ENCODE measurements around the gene EFNA4. TPM values are rescaled to one million over a fixed set of nuclear protein-coding genes. Genes with fewer than 3 reads are reported as not detected.

EFNA4 gene
- total RNA-seq, 2 donors from 2014 or later, result 3.4 to 4.0 TPM

GRCh38 chr1:155064832-155065429 lies 1.4 kb downstream of the EFNA4 start:
- peak overlapping the region; percentile 2 for H3K27ac Mint-ChIP-seq
- no peak for ATAC-seq (replicated peaks in 1 of 2)
- peaks cover 1 to 2% of the 10 kb centered on the region in 2 donors for H3K36me3 Mint-ChIP-seq (ENCODE audit: insufficient read depth in 2 of 2)
- peak overlapping the region; percentile 80 to 87 for H3K4me3 Mint-ChIP-seq
- H3K4me1 Mint-ChIP-seq (ENCODE audit: low read depth), result peaks cover 37% of the 10 kb centered on the region
- H3K27me3 Mint-ChIP-seq (ENCODE audit: low read depth), result no peaks in the 10 kb centered on the region
- DNase-seq, result no peak
- no peaks in the 10 kb centered on the region for H3K9me3 Mint-ChIP-seq

GRCh38 chr1:155066777-155067176 lies 3.2 kb downstream of the EFNA4 start:
- peaks cover 32% of the 10 kb centered on the region for H3K4me1 Mint-ChIP-seq (ENCODE audit: low read depth)
- DNase-seq, result no peak
- no peak overlapping the region for H3K27ac Mint-ChIP-seq
- H3K9me3 Mint-ChIP-seq, result no peaks in the 10 kb centered on the region
- ATAC-seq (replicated peaks in 1 of 2), result no peak
- H3K36me3 Mint-ChIP-seq (ENCODE audit: insufficient read depth in 2 of 2), result peaks cover 1 to 2% of the 10 kb centered on the region in 2 donors
- H3K27me3 Mint-ChIP-seq (ENCODE audit: low read depth), result no peaks in the 10 kb centered on the region
- H3K4me3 Mint-ChIP-seq, result no peak overlapping the region

GRCh38 chr1:155068599-155068998 lies 5.1 kb downstream of the EFNA4 start:
- ATAC-seq (replicated peaks in 1 of 2) (no peak), DNase-seq (no peak)
- H3K4me1 Mint-ChIP-seq (ENCODE audit: low read depth), result peaks cover 24% of the 10 kb centered on the region
- H3K27me3 Mint-ChIP-seq (ENCODE audit: low read depth), result no peaks in the 10 kb centered on the region
- H3K4me3 Mint-ChIP-seq, result no peak overlapping the region
- H3K36me3 Mint-ChIP-seq (ENCODE audit: insufficient read depth in 2 of 2), result peaks cover 1 to 2% of the 10 kb centered on the region in 2 donors
- no peaks in the 10 kb centered on the region for H3K9me3 Mint-ChIP-seq
- H3K27ac Mint-ChIP-seq, result no peak overlapping the region

- ATAC-seq (replicated peaks in 1 of 2), result no peak
- H3K36me3 Mint-ChIP-seq (ENCODE audit: insufficient read depth in 2 of 2), result peaks cover 0 to 1% of the 10 kb centered on the region in 2 donors
- no peak overlapping the region for H3K27ac Mint-ChIP-seq
- no peak for DNase-seq
- no peak overlapping the region for H3K4me3 Mint-ChIP-seq
- H3K27me3 Mint-ChIP-seq (ENCODE audit: low read depth), result no peaks in the 10 kb centered on the region
- no peaks in the 10 kb centered on the region for H3K9me3 Mint-ChIP-seq
- peaks cover 23% of the 10 kb centered on the region for H3K4me1 Mint-ChIP-seq (ENCODE audit: low read depth)
These were observed 6.1 kb downstream of the EFNA4 start for GRCh38 chr1:155069551-155070157.

- no peaks in the 10 kb centered on the region for H3K27me3 Mint-ChIP-seq (ENCODE audit: low read depth)
- H3K27ac Mint-ChIP-seq, result no peak overlapping the region
- no peaks in the 10 kb centered on the region for H3K9me3 Mint-ChIP-seq
- peak overlapping the region; percentile 28 to 62 for H3K4me3 Mint-ChIP-seq
- peaks cover 0 to 1% of the 10 kb centered on the region in 2 donors for H3K36me3 Mint-ChIP-seq (ENCODE audit: insufficient read depth in 2 of 2)
- DNase-seq (no peak), ATAC-seq (replicated peaks in 1 of 2) (no peak)
- H3K4me1 Mint-ChIP-seq (ENCODE audit: low read depth), result peaks cover 19% of the 10 kb centered on the region
These were observed 6.7 kb downstream of the EFNA4 start for GRCh38 chr1:155070158-155070621.

- ATAC-seq (replicated peaks in 1 of 2) (peak; percentile 96 to 97), DNase-seq (peak; percentile 80 to 88)
- Mint-ChIP-seq H3K4me3 (peak overlapping the region; percentile 28 to 62), H3K36me3 (ENCODE audit: insufficient read depth in 2 of 2) (peaks cover 0 to 1% of the 10 kb centered on the region in 2 donors), H3K9me3 (no peaks in the 10 kb centered on the region), H3K27ac (no peak overlapping the region), H3K27me3 (ENCODE audit: low read depth) (no peaks in the 10 kb centered on the region), H3K4me1 (ENCODE audit: low read depth) (peaks cover 19% of the 10 kb centered on the region)
These were observed 7.4 kb downstream of the EFNA4 start for GRCh38 chr1:155070721-155071569.

GRCh38 chr1:155071701-155072100 lies 8.2 kb downstream of the EFNA4 start:
- Mint-ChIP-seq H3K36me3 (ENCODE audit: insufficient read depth in 2 of 2) (peaks cover 0 to 1% of the 10 kb centered on the region in 2 donors), H3K27ac (no peak overlapping the region), H3K27me3 (ENCODE audit: low read depth) (no peaks in the 10 kb centered on the region), H3K4me1 (ENCODE audit: low read depth) (peaks cover 15% of the 10 kb centered on the region), H3K4me3 (peak overlapping the region; percentile 28 to 45), H3K9me3 (no peaks in the 10 kb centered on the region)
- ATAC-seq (replicated peaks in 1 of 2) (no peak), DNase-seq (no peak)

- Mint-ChIP-seq H3K4me1 (ENCODE audit: low read depth) (peaks cover 15% of the 10 kb centered on the region), H3K27ac (no peak overlapping the region), H3K4me3 (no peak overlapping the region), H3K27me3 (ENCODE audit: low read depth) (no peaks in the 10 kb centered on the region), H3K36me3 (ENCODE audit: insufficient read depth in 2 of 2) (peaks cover 0 to 1% of the 10 kb centered on the region in 2 donors), H3K9me3 (no peaks in the 10 kb centered on the region)
- ATAC-seq (replicated peaks in 1 of 2) (no peak), DNase-seq (no peak)
These were observed 9.2 kb downstream of the EFNA4 start for GRCh38 chr1:155072531-155073289.

- ATAC-seq (replicated peaks in 1 of 2), result peak; percentile 18 to 31
- Mint-ChIP-seq H3K4me1 (ENCODE audit: low read depth) (peaks cover 15% of the 10 kb centered on the region), H3K9me3 (no peaks in the 10 kb centered on the region), H3K27me3 (ENCODE audit: low read depth) (no peaks in the 10 kb centered on the region), H3K36me3 (ENCODE audit: insufficient read depth in 2 of 2) (peaks cover 0 to 1% of the 10 kb centered on the region in 2 donors), H3K27ac (no peak overlapping the region), H3K4me3 (no peak overlapping the region)
- DNase-seq, result no peak
These were observed 10.1 kb downstream of the EFNA4 start for GRCh38 chr1:155073377-155074242.

- Mint-ChIP-seq H3K36me3 (ENCODE audit: insufficient read depth in 2 of 2) (no peaks in the 10 kb centered on the region), H3K4me3 (no peak overlapping the region), H3K27me3 (ENCODE audit: low read depth) (peaks cover 9% of the 10 kb centered on the region), H3K9me3 (no peaks in the 10 kb centered on the region), H3K27ac (no peak overlapping the region), H3K4me1 (ENCODE audit: low read depth) (peaks cover 21% of the 10 kb centered on the region)
- ATAC-seq (replicated peaks in 1 of 2), result no peak
- no peak for DNase-seq
These were observed 12.0 kb downstream of the EFNA4 start for GRCh38 chr1:155075535-155075934.

GRCh38 chr1:155076371-155076770 lies 12.8 kb downstream of the EFNA4 start:
- peaks cover 13% of the 10 kb centered on the region for H3K27me3 Mint-ChIP-seq (ENCODE audit: low read depth)
- peaks cover 25% of the 10 kb centered on the region for H3K4me1 Mint-ChIP-seq (ENCODE audit: low read depth)
- peaks cover 0 to under 1% of the 10 kb centered on the region in 2 donors for H3K36me3 Mint-ChIP-seq (ENCODE audit: insufficient read depth in 2 of 2)
- DNase-seq (no peak), ATAC-seq (replicated peaks in 1 of 2) (no peak)
- no peaks in the 10 kb centered on the region for H3K9me3 Mint-ChIP-seq
- no peak overlapping the region for H3K27ac Mint-ChIP-seq
- H3K4me3 Mint-ChIP-seq, result no peak overlapping the region

- DNase-seq (no peak), ATAC-seq (replicated peaks in 1 of 2) (no peak)
- no peak overlapping the region for H3K4me3 Mint-ChIP-seq
- peaks cover 23% of the 10 kb centered on the region for H3K27me3 Mint-ChIP-seq (ENCODE audit: low read depth)
- H3K9me3 Mint-ChIP-seq, result no peaks in the 10 kb centered on the region
- H3K27ac Mint-ChIP-seq, result no peak overlapping the region
- peaks cover 0 to 2% of the 10 kb centered on the region in 2 donors for H3K36me3 Mint-ChIP-seq (ENCODE audit: insufficient read depth in 2 of 2)
- peaks cover 33% of the 10 kb centered on the region for H3K4me1 Mint-ChIP-seq (ENCODE audit: low read depth)
These were observed 13.8 kb downstream of the EFNA4 start for GRCh38 chr1:155077346-155077745.
